Caco-2 (cell line): ENCODE measurements around the gene NDUFA9. TPM values are rescaled to one million over a fixed set of nuclear protein-coding genes. Genes with fewer than 3 reads are reported as not detected.

Experiments
- BruUV-seq: library from RNA; stranded (reverse); fragments of 400-500 nt; replicated peaks from 2 replicates; lab custom pipeline; 2021; lab: Mats Ljungman, UMichigan
- CTCF ChIA-PET: fragments of 300-600 bp; sonication (Branson Sonifier 250); formaldehyde crosslinking; loops from one replicate; lab custom pipeline; 2022; ENCODE audit warnings: antibody characterized with exemption; lab: Charles Lee
- POLR2A ChIA-PET: fragments of 300-600 bp; sonication (Branson Sonifier 250); formaldehyde crosslinking; loops from one replicate; lab custom pipeline; 2022; ENCODE audit warnings: antibody characterized with exemption; lab: Charles Lee
- DNase-seq, 2 experiments: peaks; one replicate each; pipeline versions ENCODE4 v3.0.0 to v3.0.0-alpha.2; 2020 to 2022
- H3K27me3 ChIP-seq: replicated peaks from 2 replicates; pipeline ENCODE4 v1.6.0; 2011; ENCODE audit warnings: low read length; ENCODE audit not compliant: control insufficient read depth, insufficient read depth
- H3K36me3 ChIP-seq: 2 replicates; pipeline ENCODE4 v1.5.1; 2011; ENCODE audit warnings: low read length; ENCODE audit not compliant: control insufficient read depth, insufficient read depth
- H3K4me1 ChIP-seq: fragments of 250-450 bp; sonication (Bioruptor Pico); 2 replicates; pipeline ENCODE4 v1.5.1; 2020; ENCODE audit warnings: mild to moderate bottlenecking
- H3K4me3 ChIP-seq: 2 replicates; pipeline ENCODE4 v1.5.1; 2011; ENCODE audit warnings: low read depth, mild to moderate bottlenecking, control low read depth, low read length
- H3K9me3 ChIP-seq: fragments of 250-450 bp; sonication (Bioruptor Pico); 2 replicates; pipeline ENCODE4 v1.5.1; 2020; ENCODE audit warnings: mild to moderate bottlenecking, moderate library complexity
- H3K27ac Mint-ChIP-seq: one replicate; pipeline ENCODE4 v1.8.0; 2022; ENCODE audit warnings: mixed read lengths; ENCODE audit not compliant: unreplicated experiment
- H3K27me3 Mint-ChIP-seq: one replicate; pipeline ENCODE4 v1.8.0; 2022; ENCODE audit warnings: mixed read lengths; ENCODE audit not compliant: insufficient read depth, unreplicated experiment
- H3K36me3 Mint-ChIP-seq: one replicate; pipeline ENCODE4 v1.8.0; 2022; ENCODE audit warnings: mild to moderate bottlenecking, mixed read lengths; ENCODE audit not compliant: insufficient read depth, unreplicated experiment
- H3K4me1 Mint-ChIP-seq: one replicate; pipeline ENCODE4 v1.8.0; 2022; ENCODE audit warnings: low read depth, mixed read lengths; ENCODE audit not compliant: unreplicated experiment
- H3K4me3 Mint-ChIP-seq: one replicate; pipeline ENCODE4 v1.8.0; 2022; ENCODE audit warnings: mild to moderate bottlenecking, moderate library complexity, mixed read lengths; ENCODE audit not compliant: unreplicated experiment
- H3K9me3 Mint-ChIP-seq: one replicate; pipeline ENCODE4 v1.8.0; 2022; ENCODE audit warnings: mixed read lengths; ENCODE audit not compliant: unreplicated experiment
- intact Hi-C: fragments of 100-400 bp; cut with micrococcal nuclease; formaldehyde crosslinking; loops from one replicate; pipeline ENCODE4 v1.10.0; 2022; ENCODE audit not compliant: unreplicated experiment
- total RNA-seq: library from RNA; stranded (reverse); gene quantifications from 2 replicates; pipeline ENCODE4 v1.2.3, GENCODE V29; 2022
- TF ChIP-seq, protein P1 (sequence below), 2 experiments: fragments of 200-600 bp in 1 of 2; IDR thresholded peaks; 1 replicate in 1 of 2; 2 replicates in 1 of 2; pipeline versions ENCODE4 v1.5.1 to v1.8.0; 2011 to 2022; ENCODE audit warnings: antibody characterized with exemption in 1 of 2, control low read depth in 1 of 2, inconsistent platforms in 1 of 2, low read depth in 1 of 2, low read length in 1 of 2, mild to moderate bottlenecking in 1 of 2, moderate library complexity in 1 of 2; ENCODE audit not compliant: insufficient read depth in 1 of 2, severe bottlenecking in 1 of 2, unreplicated experiment in 1 of 2

NDUFA9 gene
- total RNA-seq, 1 experiment from 2014 or later = 263 TPM

DNA sequence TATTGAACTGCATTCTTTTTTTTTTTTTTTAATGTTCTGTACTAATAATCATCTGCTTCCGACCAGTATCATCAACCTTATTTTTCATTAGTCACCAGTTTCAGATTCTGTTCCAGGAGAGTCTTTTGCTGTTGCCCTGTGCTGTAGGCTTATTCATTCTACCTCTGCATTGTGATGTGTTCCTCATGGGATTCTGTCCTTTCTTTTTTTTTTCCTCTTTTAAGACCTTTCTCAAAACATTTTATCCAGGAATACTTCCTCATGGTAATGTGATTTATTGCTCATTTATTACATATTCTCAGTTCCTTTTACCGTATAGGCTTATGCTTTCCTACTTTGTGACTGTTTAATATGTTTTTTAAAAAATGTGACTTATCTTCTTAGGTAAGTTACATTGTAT is 4.8 kb downstream of the NDUFA9 start:
- no peaks in the 10 kb centered on the region for H3K4me1 ChIP-seq
- H3K36me3 ChIP-seq = peaks cover 2% of the 10 kb centered on the region; the same call in 1 of the 2 replicates
- Mint-ChIP-seq H3K27me3 (no peaks in the 10 kb centered on the region), H3K9me3 (no peaks in the 10 kb centered on the region), H3K4me1 (peaks cover 13% of the 10 kb centered on the region), H3K27ac (no peak overlapping the region), H3K4me3 (no peak overlapping the region), H3K36me3 (peaks cover 26% of the 10 kb centered on the region)
- ChIA-PET POLR2A (no interaction called here), CTCF (no interaction called here)
- intact Hi-C loops = no loop called here
- H3K4me3 ChIP-seq = no peak overlapping the region
- no TSS peak for BruUV-seq
- H3K27me3 ChIP-seq = no peaks in the 10 kb centered on the region
- H3K9me3 ChIP-seq = no peaks in the 10 kb centered on the region
- no peak for DNase-seq
- TF ChIP-seq, protein P1, sequence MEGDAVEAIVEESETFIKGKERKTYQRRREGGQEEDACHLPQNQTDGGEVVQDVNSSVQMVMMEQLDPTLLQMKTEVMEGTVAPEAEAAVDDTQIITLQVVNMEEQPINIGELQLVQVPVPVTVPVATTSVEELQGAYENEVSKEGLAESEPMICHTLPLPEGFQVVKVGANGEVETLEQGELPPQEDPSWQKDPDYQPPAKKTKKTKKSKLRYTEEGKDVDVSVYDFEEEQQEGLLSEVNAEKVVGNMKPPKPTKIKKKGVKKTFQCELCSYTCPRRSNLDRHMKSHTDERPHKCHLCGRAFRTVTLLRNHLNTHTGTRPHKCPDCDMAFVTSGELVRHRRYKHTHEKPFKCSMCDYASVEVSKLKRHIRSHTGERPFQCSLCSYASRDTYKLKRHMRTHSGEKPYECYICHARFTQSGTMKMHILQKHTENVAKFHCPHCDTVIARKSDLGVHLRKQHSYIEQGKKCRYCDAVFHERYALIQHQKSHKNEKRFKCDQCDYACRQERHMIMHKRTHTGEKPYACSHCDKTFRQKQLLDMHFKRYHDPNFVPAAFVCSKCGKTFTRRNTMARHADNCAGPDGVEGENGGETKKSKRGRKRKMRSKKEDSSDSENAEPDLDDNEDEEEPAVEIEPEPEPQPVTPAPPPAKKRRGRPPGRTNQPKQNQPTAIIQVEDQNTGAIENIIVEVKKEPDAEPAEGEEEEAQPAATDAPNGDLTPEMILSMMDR (IDR thresholded peaks at IDR 0.05; ENCODE audit: insufficient read depth in 1 of 2, low read depth in 1 of 2, low read length in 1 of 2, severe bottlenecking in 1 of 2, unreplicated experiment in 1 of 2) = no peak

DNA sequence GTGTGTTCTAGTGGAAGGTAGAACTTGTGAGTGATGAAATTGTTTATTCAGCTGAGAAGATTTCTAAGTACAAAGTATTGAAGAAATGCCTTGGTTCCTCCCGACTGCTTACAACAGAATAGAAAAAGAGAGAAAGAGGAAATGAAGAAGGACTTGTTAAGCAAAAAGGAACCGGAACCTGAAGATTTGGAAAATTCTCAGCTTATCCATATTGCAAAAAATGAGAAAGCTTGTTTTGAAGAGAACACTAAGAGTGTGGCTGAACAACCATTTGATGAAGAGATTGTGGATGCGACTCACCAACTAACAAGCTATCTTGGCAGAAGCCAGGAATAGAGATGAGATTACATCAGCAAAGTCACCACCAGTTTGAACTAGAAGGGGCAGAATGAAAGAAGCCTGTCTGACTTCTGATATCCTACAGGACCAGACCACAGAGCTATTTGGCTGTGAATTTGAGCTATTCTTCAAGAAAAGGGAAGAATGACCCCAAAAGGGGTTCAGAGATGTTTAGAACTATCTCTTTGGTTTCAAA is 15.1 kb downstream of the NDUFA9 start:
- no peaks in the 10 kb centered on the region for H3K27me3 Mint-ChIP-seq
- Histone ChIP-seq H3K4me1 (no peaks in the 10 kb centered on the region), H3K36me3 (peaks cover 8% of the 10 kb centered on the region; the same call in 1 of the 2 replicates), H3K4me3 (no peak overlapping the region), H3K27me3 (no peaks in the 10 kb centered on the region), H3K9me3 (no peaks in the 10 kb centered on the region; the same call in 1 of the 2 replicates)
- TF ChIP-seq, protein P1 (IDR thresholded peaks at IDR 0.05; ENCODE audit: insufficient read depth in 1 of 2, low read depth in 1 of 2, low read length in 1 of 2, severe bottlenecking in 1 of 2, unreplicated experiment in 1 of 2) = no peak
- DNase-seq = no peak
- intact Hi-C loops = no loop called here
- H3K9me3 Mint-ChIP-seq = peaks cover 8% of the 10 kb centered on the region
- no peak overlapping the region for H3K27ac Mint-ChIP-seq
- POLR2A ChIA-PET = no interaction called here
- CTCF ChIA-PET = no interaction called here
- no peaks in the 10 kb centered on the region for H3K4me1 Mint-ChIP-seq
- H3K4me3 Mint-ChIP-seq = no peak overlapping the region
- no TSS peak for BruUV-seq
- peaks cover 40% of the 10 kb centered on the region for H3K36me3 Mint-ChIP-seq

DNA sequence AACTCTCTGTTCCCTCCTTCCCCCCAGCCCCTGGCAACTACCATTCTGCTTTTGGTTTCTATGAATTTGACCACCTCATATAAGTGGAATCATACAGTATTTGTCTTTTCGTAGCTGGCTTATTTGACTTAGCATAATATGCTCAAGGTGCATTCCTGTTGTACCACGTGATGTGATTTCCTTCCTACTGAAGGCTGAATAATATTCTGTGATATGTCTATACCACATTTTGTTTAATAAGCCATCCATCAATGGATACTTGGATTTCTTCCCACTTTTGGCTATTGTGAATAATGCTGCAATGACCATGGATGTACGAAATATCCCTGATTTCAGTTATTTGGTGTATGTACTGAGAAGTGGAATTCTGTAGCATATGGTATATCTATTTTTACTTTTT is 16.3 kb downstream of the NDUFA9 start:
- no TSS peak for BruUV-seq

More for the DNA sequence above, 16.3 kb downstream of the NDUFA9 start:
- no peak for DNase-seq
- H3K27ac Mint-ChIP-seq = no peak overlapping the region
- H3K4me1 ChIP-seq = no peaks in the 10 kb centered on the region
- H3K36me3 ChIP-seq = peaks cover 7% of the 10 kb centered on the region; the same call in 1 of the 2 replicates
- no peaks in the 10 kb centered on the region for H3K4me1 Mint-ChIP-seq
- CTCF ChIA-PET = no interaction called here
- H3K4me3 Mint-ChIP-seq = no peak overlapping the region
- H3K9me3 ChIP-seq = no peaks in the 10 kb centered on the region; the same call in 1 of the 2 replicates
- peaks cover 11% of the 10 kb centered on the region for H3K9me3 Mint-ChIP-seq
- H3K27me3 ChIP-seq = no peaks in the 10 kb centered on the region
- TF ChIP-seq, protein P1 (IDR thresholded peaks at IDR 0.05; ENCODE audit: insufficient read depth in 1 of 2, low read depth in 1 of 2, low read length in 1 of 2, severe bottlenecking in 1 of 2, unreplicated experiment in 1 of 2) = no peak
- H3K4me3 ChIP-seq = no peak overlapping the region
- H3K36me3 Mint-ChIP-seq = peaks cover 51% of the 10 kb centered on the region
- no peaks in the 10 kb centered on the region for H3K27me3 Mint-ChIP-seq
- intact Hi-C loops = no loop called here
- POLR2A ChIA-PET = no interaction called here
